Fibroblast of mammary gland (primary cell): ENCODE data around the gene DUSP22.
A peak's percentile ranks its signal among the peaks of the same experiment; 100 is the strongest.

ENCODE experiments used
- DNase-seq: peaks from one replicate; pipeline ENCODE4 v3.0.0-alpha.2; 2010; ENCODE audit warnings: low read depth
- H3K4me3 ChIP-seq: 2 replicates; pipeline ENCODE4 v1.5.1; 2011; ENCODE audit warnings: low read depth, mild to moderate bottlenecking, low read length, moderate library complexity; ENCODE audit not compliant: control insufficient read depth
- CTCF ChIP-seq: conservative IDR thresholded peaks from 2 replicates; pipeline ENCODE4 v1.5.1; 2011; ENCODE audit warnings: low read depth, low read length, inconsistent platforms; ENCODE audit not compliant: control insufficient read depth, insufficient read depth

Gene DUSP22

GRCh38 chr6:254016-254415 is 38.3 kb upstream of the DUSP22 start:
- no peak overlapping the region for H3K4me3 ChIP-seq
- TF ChIP-seq CTCF: no peak
- DNase-seq: no peak

GRCh38 chr6:255041-255750 is 37.1 kb upstream of the DUSP22 start:
- TF ChIP-seq CTCF: no peak
- no peak overlapping the region for H3K4me3 ChIP-seq
- no peak for DNase-seq

- TF ChIP-seq CTCF: no peak
- DNase-seq: no peak
- no peak overlapping the region for H3K4me3 ChIP-seq
Measured at GRCh38 chr6:255751-256083, 36.6 kb upstream of the DUSP22 start.

- no peak for DNase-seq
- no peak for TF ChIP-seq CTCF
- no peak overlapping the region for H3K4me3 ChIP-seq
Measured at GRCh38 chr6:256169-256568, 36.1 kb upstream of the DUSP22 start.

GRCh38 chr6:257031-257725 is 35.1 kb upstream of the DUSP22 start:
- DNase-seq: peak; percentile 71
- TF ChIP-seq CTCF: no peak
- H3K4me3 ChIP-seq: no peak overlapping the region

- no peak overlapping the region for H3K4me3 ChIP-seq
- TF ChIP-seq CTCF: no peak
- no peak for DNase-seq
Measured at GRCh38 chr6:257774-258173, 34.5 kb upstream of the DUSP22 start.
